Fibroblast of the aortic adventitia (primary cell): ENCODE data around the gene ARHGAP1. TPM values are rescaled to one million over a fixed set of nuclear protein-coding genes. Genes with fewer than 3 reads are reported as not detected.

Experiments
- DNase-seq: peaks from one replicate; pipeline ENCODE4 v3.0.0-alpha.2; 2010; ENCODE audit warnings: low read depth
- H3K4me3 ChIP-seq: 2 replicates; pipeline ENCODE4 v1.5.1; 2011; ENCODE audit warnings: low read depth, mild to moderate bottlenecking, control low read depth, low read length, moderate library complexity
- total RNA-seq: library from RNA; depleted of rRNA; stranded (reverse); fragments of >200 nt; gene quantifications from 2 replicates; pipeline ENCODE4 v1.2.3, GENCODE V29; 2012; ENCODE audit warnings: low replicate concordance
- TF ChIP-seq, protein P1 (sequence below): IDR thresholded peaks from 2 replicates; pipeline ENCODE4 v1.5.1; 2011; ENCODE audit warnings: mild to moderate bottlenecking, low read length, control low read depth, inconsistent platforms; ENCODE audit not compliant: insufficient read depth

The ARHGAP1 gene
- total RNA-seq, 1 donor = 65.2 TPM

- H3K4me3 ChIP-seq = no peak overlapping the region
- DNase-seq = no peak
Measured at GRCh38 chr11:46695345-46696211, 4.8 kb downstream of the ARHGAP1 start.

DNA sequence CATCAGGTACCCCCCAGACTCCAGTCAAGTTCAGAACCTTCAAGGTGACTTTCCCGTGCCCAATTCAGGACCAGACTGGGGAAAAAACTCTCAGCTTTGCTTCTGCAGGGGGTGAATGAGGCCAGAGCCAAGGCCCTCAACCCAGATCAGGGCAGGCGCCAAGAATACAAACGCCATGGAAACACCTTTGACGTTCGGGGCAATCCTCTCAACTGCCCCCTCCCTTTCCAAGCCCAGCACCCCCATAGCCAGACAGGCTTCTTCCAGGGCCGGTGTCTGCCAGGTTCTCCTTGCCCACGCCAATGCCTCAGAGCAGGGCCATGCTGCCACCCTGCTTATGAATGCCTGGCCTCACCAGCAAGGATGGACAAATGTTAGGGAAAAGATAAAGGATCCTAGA is 5.8 kb downstream of the ARHGAP1 start:
- no peak for DNase-seq
- TF ChIP-seq, protein P1, sequence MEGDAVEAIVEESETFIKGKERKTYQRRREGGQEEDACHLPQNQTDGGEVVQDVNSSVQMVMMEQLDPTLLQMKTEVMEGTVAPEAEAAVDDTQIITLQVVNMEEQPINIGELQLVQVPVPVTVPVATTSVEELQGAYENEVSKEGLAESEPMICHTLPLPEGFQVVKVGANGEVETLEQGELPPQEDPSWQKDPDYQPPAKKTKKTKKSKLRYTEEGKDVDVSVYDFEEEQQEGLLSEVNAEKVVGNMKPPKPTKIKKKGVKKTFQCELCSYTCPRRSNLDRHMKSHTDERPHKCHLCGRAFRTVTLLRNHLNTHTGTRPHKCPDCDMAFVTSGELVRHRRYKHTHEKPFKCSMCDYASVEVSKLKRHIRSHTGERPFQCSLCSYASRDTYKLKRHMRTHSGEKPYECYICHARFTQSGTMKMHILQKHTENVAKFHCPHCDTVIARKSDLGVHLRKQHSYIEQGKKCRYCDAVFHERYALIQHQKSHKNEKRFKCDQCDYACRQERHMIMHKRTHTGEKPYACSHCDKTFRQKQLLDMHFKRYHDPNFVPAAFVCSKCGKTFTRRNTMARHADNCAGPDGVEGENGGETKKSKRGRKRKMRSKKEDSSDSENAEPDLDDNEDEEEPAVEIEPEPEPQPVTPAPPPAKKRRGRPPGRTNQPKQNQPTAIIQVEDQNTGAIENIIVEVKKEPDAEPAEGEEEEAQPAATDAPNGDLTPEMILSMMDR = no peak
- H3K4me3 ChIP-seq = no peak overlapping the region

More at GRCh38 chr11:46695345-46696211, 4.8 kb downstream of the ARHGAP1 start:
- TF ChIP-seq, protein P1 = no peak

DNA sequence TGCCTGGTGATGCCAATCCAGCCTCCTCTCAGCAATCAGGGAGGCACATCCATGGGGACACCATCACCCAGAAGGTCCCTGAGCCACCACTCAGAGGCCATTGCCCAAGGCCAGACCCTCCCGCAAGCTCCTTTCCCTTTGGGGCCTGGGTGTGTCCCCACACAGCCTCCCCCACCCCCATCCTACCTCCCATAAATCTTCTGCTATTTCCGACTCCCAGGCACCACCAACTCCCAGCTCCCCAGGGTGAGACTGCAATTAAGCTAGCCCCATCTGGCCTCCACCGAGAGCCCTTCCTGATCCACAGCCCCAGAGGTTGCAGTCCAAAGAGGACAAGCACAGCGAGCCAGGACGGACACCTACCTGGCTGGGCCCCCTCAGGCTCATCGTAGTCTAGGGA is 6.3 kb downstream of the ARHGAP1 start:
- no peak overlapping the region for H3K4me3 ChIP-seq
- no peak for DNase-seq
- TF ChIP-seq, protein P1 = no peak

DNA sequence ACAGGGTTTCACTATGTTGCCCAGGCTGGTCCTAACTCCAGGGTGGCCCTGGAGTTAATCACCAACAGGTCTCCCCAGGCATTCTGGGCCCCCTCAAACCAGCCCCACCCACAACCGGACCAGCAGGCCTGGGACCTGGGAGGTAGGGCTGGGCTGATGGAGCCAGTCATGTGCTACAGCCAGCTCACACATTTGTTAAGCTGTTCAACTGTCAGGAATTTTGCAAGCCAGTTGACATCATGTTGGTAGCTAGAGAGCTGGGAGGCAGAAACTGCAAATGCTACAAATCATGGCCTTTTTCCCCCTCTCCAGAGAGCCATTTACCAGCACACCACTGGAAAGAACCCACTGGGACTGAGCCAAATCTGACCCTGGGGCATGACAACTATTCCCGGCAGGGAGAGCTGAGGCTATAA is 6.8 kb downstream of the ARHGAP1 start:
- H3K4me3 ChIP-seq = no peak overlapping the region

DNA sequence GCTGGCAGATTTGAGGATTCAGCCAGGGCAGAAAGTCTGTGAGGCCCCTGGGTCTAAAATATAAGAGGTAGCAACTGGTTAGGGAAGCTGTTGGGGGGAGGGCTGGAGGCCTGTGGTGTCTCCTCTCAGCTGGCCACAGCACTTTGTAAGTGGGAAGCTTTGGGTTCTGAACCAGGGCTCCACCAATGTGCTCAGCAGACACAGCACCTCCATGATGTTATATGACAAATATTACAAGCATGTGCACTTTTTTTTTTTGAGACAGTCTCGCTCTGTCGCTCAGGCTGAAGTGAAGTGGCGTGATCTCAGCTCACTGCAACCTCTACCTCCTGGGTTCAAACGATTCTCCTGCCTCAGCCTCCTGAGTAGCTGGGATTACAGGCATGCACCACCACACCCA is 8.0 kb downstream of the ARHGAP1 start:
- TF ChIP-seq, protein P1 = no peak
- no peak overlapping the region for H3K4me3 ChIP-seq
- DNase-seq = no peak

More for the DNA sequence above, 6.8 kb downstream of the ARHGAP1 start:
- TF ChIP-seq, protein P1 = no peak
- DNase-seq = peak; percentile 75

DNA sequence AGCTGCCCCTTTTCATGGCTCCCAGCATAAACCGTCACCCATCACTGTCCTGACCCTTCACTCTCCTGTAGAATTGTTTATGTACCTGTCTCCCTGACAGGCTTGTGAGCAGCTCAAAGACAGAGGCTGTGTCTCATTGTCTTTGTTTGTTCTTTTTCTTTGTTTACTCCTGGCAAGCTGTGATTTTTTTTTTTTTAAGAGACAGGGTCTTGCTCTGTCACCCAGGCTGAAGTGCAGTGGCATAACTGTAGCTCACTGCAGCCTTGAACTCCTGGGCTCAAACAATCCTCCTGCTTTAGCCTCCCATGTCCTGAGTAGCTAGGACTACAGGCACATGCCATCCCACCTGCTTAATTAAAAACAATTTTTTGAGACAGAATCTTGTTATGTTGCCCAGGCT is 9.7 kb downstream of the ARHGAP1 start:
- DNase-seq = no peak
- TF ChIP-seq, protein P1 = no peak

More for the DNA sequence above, 9.7 kb downstream of the ARHGAP1 start:
- no peak overlapping the region for H3K4me3 ChIP-seq
